HPDE6-E6E7 (cell line): ENCODE results near the gene TMIGD3.

Experiments used
- DNase-seq: peaks from one replicate; pipeline ENCODE4 v3.0.0; 2011; ENCODE audit warnings: missing footprints; ENCODE audit errors: extremely low spot score

The TMIGD3 gene

GRCh38 chr1:111475701-111476100 lies 27.7 kb downstream of the TMIGD3 start:
- no peak for DNase-seq

GRCh38 chr1:111474521-111474920 lies 28.9 kb downstream of the TMIGD3 start:
- DNase-seq: no peak

GRCh38 chr1:111474106-111474505 lies 29.3 kb downstream of the TMIGD3 start:
- no peak for DNase-seq

GRCh38 chr1:111471538-111471937 lies 31.9 kb downstream of the TMIGD3 start:
- DNase-seq: no peak

- no peak for DNase-seq
Measured at GRCh38 chr1:111471012-111471411, 32.4 kb downstream of the TMIGD3 start.

- DNase-seq: no peak
Measured at GRCh38 chr1:111470596-111470995, 32.8 kb downstream of the TMIGD3 start.

- DNase-seq: no peak
Measured at GRCh38 chr1:111469539-111469938, 33.9 kb downstream of the TMIGD3 start.

GRCh38 chr1:111468717-111469100 lies 34.7 kb downstream of the TMIGD3 start:
- DNase-seq: no peak

- DNase-seq: no peak
Measured at GRCh38 chr1:111467865-111468716, 35.3 kb downstream of the TMIGD3 start.

GRCh38 chr1:111466480-111466879 lies 37.0 kb downstream of the TMIGD3 start:
- DNase-seq: no peak

GRCh38 chr1:111465754-111466153 lies 37.7 kb downstream of the TMIGD3 start:
- no peak for DNase-seq

GRCh38 chr1:111463029-111463683 lies 40.3 kb downstream of the TMIGD3 start:
- DNase-seq: no peak

GRCh38 chr1:111462370-111463028 lies 40.9 kb downstream of the TMIGD3 start:
- DNase-seq: no peak

- DNase-seq: no peak
Measured at GRCh38 chr1:111461765-111462164, 41.7 kb downstream of the TMIGD3 start.

- DNase-seq: no peak
Measured at GRCh38 chr1:111455642-111456031, 47.8 kb downstream of the TMIGD3 start.

GRCh38 chr1:111454859-111455641 lies 48.4 kb downstream of the TMIGD3 start:
- no peak for DNase-seq

- no peak for DNase-seq
Measured at GRCh38 chr1:111453706-111454105, 49.7 kb downstream of the TMIGD3 start.

- no peak for DNase-seq
Measured at GRCh38 chr1:111452581-111452980, 50.9 kb downstream of the TMIGD3 start.

- DNase-seq: no peak
Measured at GRCh38 chr1:111450185-111450584, 53.2 kb downstream of the TMIGD3 start.

- no peak for DNase-seq
Measured at GRCh38 chr1:111449703-111450017, 53.8 kb downstream of the TMIGD3 start.

- peak; percentile 97 for DNase-seq
Measured at GRCh38 chr1:111448918-111449702, 54.3 kb downstream of the TMIGD3 start, which contains the start of the genes ATP5PB and WDR77. Gene ATP5PB, plus strand, starts transcription at chr1:111449464. Its CDS starts 78 bp downstream, at chr1:111449542. Gene WDR77, minus strand, starts transcription at chr1:111449256. Its CDS starts 87 bp downstream, at chr1:111449169.
